GM21423 (cell line): Measurements from ENCODE around the gene PLS1.
"Not testable (repeated sequence)": the region's sequence is repeated elsewhere in the genome, so short reads cannot be mapped to it uniquely, and the experiment has no call there.

Experiments
- ATAC-seq: cut with Tn5 transposase; IDR thresholded peaks from one replicate; pipeline ENCODE4 v1.9.1; 2021; ENCODE audit warnings: mild to moderate bottlenecking, moderate library complexity; ENCODE audit not compliant: unreplicated experiment

Gene PLS1

GRCh38 chr3:142690613-142691012 lies 94.4 kb downstream of the PLS1 start:
- ATAC-seq = no peak

GRCh38 chr3:142691527-142691926 lies 95.3 kb downstream of the PLS1 start:
- no peak for ATAC-seq

- no peak for ATAC-seq
Measured at GRCh38 chr3:142693136-142693853, 97.1 kb downstream of the PLS1 start.

- no peak for ATAC-seq
Measured at GRCh38 chr3:142694225-142694624, 98.0 kb downstream of the PLS1 start.

GRCh38 chr3:142705198-142705597 lies 109.0 kb downstream of the PLS1 start:
- no peak for ATAC-seq

GRCh38 chr3:142706321-142707127 lies 110.3 kb downstream of the PLS1 start:
- no peak for ATAC-seq

- ATAC-seq = no peak
Measured at GRCh38 chr3:142709207-142709606, 113.0 kb downstream of the PLS1 start.

GRCh38 chr3:142714882-142715281 lies 118.7 kb downstream of the PLS1 start:
- ATAC-seq = not testable (repeated sequence)

- ATAC-seq = no peak
Measured at GRCh38 chr3:142716102-142716501, 119.9 kb downstream of the PLS1 start.

- no peak for ATAC-seq
Measured at GRCh38 chr3:142723665-142723967, 127.4 kb downstream of the PLS1 start.

- peak; percentile 90 for ATAC-seq
Measured at GRCh38 chr3:142723968-142724681, 127.9 kb downstream of the PLS1 start, which contains the start of gene TRPC1. TRPC1 (plus strand) TSS chr3:142724034; CDS start chr3:142724560, 526 bp downstream.

GRCh38 chr3:142724682-142725356 lies 128.6 kb downstream of the PLS1 start:
- peak; percentile 17 for ATAC-seq

- ATAC-seq = no peak
Measured at GRCh38 chr3:142725357-142725739, 129.2 kb downstream of the PLS1 start.

GRCh38 chr3:142726017-142726416 lies 129.8 kb downstream of the PLS1 start:
- ATAC-seq = no peak

- no peak for ATAC-seq
Measured at GRCh38 chr3:142732066-142732465, 135.9 kb downstream of the PLS1 start.

- ATAC-seq = no peak
Measured at GRCh38 chr3:142734834-142735233, 138.6 kb downstream of the PLS1 start.

GRCh38 chr3:142735462-142735861 lies 139.3 kb downstream of the PLS1 start:
- no peak for ATAC-seq

GRCh38 chr3:142738396-142738795 lies 142.2 kb downstream of the PLS1 start:
- ATAC-seq = no peak

GRCh38 chr3:142746646-142747045 lies 150.5 kb downstream of the PLS1 start:
- ATAC-seq = no peak

GRCh38 chr3:142750531-142750930 lies 154.3 kb downstream of the PLS1 start:
- not testable (repeated sequence) for ATAC-seq

- ATAC-seq = not testable (repeated sequence)
Measured at GRCh38 chr3:142752605-142753004, 156.4 kb downstream of the PLS1 start.
